DMS153 (cell line): ENCODE data around the gene TLL1.

Source experiments
- DNase-seq: peaks from one replicate; lab custom pipeline; 2025; lab: John Stamatoyannopoulos, UW

TLL1 gene

GRCh38 chr4:166064721-166065120 is 191.7 kb downstream of the TLL1 start:
- DNase-seq: no peak

GRCh38 chr4:166065324-166065723 is 192.3 kb downstream of the TLL1 start:
- DNase-seq: no peak

- DNase-seq: no peak
Measured at GRCh38 chr4:166066936-166067335, 193.9 kb downstream of the TLL1 start.

GRCh38 chr4:166067915-166068314 is 194.9 kb downstream of the TLL1 start:
- DNase-seq: no peak

- DNase-seq: no peak
Measured at GRCh38 chr4:166073783-166074182, 200.7 kb downstream of the TLL1 start.

- no peak for DNase-seq
Measured at GRCh38 chr4:166075599-166075998, 202.6 kb downstream of the TLL1 start.

- DNase-seq: no peak
Measured at GRCh38 chr4:166077782-166078181, 204.7 kb downstream of the TLL1 start.

GRCh38 chr4:166078383-166078782 is 205.3 kb downstream of the TLL1 start:
- DNase-seq: no peak

GRCh38 chr4:166078955-166079354 is 205.9 kb downstream of the TLL1 start:
- no peak for DNase-seq

GRCh38 chr4:166087569-166087968 is 214.5 kb downstream of the TLL1 start:
- DNase-seq: no peak

GRCh38 chr4:166088576-166088975 is 215.5 kb downstream of the TLL1 start:
- no peak for DNase-seq

- DNase-seq: no peak
Measured at GRCh38 chr4:166091146-166091545, 218.1 kb downstream of the TLL1 start.

GRCh38 chr4:166091912-166092510 is 219.0 kb downstream of the TLL1 start:
- no peak for DNase-seq

- DNase-seq: no peak
Measured at GRCh38 chr4:166092797-166093290, 219.8 kb downstream of the TLL1 start.

- no peak for DNase-seq
Measured at GRCh38 chr4:166104623-166105022, 231.6 kb downstream of the TLL1 start.

GRCh38 chr4:166121897-166122296 is 248.9 kb downstream of the TLL1 start:
- no peak for DNase-seq

- DNase-seq: no peak
Measured at GRCh38 chr4:166123546-166123945, 250.5 kb downstream of the TLL1 start.

GRCh38 chr4:166128403-166128802 is 255.4 kb downstream of the TLL1 start:
- DNase-seq: no peak

GRCh38 chr4:166134285-166134684 is 261.2 kb downstream of the TLL1 start:
- DNase-seq: no peak

GRCh38 chr4:166140951-166141350 is 267.9 kb downstream of the TLL1 start:
- DNase-seq: no peak

- no peak for DNase-seq
Measured at GRCh38 chr4:166143227-166143626, 270.2 kb downstream of the TLL1 start.

GRCh38 chr4:166144607-166145006 is 271.6 kb downstream of the TLL1 start:
- no peak for DNase-seq

GRCh38 chr4:166146806-166147540 is 273.9 kb downstream of the TLL1 start:
- no peak for DNase-seq
